Measurements from ENCODE around the gene SNX32. TPM values are rescaled to one million over a fixed set of nuclear protein-coding genes. Genes with fewer than 3 reads are reported as not detected.

SNX32 gene
- 0.92 and 1.8 TPM in 2 replicates for total RNA-seq

DNA sequence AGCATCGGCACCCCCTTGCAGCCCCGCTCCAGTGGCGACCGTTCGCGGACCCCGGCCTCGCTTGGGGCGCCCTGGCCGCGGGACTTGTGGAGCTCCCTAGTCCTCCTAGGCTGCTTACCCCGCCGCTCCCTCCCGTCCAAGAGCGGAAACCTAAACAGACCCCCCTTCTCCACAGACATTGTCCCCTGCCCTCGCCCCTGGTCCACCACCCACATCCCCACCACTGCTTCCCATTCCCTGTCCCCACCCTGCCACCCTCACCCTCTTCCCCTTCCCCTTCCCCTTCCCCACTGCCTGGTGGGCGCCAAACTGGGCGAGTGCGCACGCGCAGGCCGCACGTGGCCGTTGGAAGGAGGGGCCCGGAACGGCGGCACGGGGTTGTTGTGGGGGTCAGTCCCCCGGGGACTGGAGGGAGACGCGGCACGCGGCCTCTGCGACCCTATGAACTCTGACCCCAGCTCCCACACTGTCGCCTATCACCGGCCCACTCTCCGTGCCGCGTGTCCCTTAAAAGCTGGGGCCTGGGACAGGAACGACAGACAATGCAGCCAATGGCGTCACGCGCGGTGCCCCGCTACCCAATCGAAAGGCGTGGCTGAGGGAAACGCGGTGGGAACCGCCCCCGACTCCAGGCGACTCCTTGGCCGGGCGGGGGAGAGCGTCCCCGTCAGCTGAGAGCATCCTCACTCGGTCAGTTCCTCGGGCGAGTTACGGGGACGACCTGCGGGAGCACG, at the start of gene SNX32:
SNX32 (plus strand) TSS at position 667 of the 734 bp plus-strand sequence. CDS start 103 bp downstream, outside the sequence.

DNA sequence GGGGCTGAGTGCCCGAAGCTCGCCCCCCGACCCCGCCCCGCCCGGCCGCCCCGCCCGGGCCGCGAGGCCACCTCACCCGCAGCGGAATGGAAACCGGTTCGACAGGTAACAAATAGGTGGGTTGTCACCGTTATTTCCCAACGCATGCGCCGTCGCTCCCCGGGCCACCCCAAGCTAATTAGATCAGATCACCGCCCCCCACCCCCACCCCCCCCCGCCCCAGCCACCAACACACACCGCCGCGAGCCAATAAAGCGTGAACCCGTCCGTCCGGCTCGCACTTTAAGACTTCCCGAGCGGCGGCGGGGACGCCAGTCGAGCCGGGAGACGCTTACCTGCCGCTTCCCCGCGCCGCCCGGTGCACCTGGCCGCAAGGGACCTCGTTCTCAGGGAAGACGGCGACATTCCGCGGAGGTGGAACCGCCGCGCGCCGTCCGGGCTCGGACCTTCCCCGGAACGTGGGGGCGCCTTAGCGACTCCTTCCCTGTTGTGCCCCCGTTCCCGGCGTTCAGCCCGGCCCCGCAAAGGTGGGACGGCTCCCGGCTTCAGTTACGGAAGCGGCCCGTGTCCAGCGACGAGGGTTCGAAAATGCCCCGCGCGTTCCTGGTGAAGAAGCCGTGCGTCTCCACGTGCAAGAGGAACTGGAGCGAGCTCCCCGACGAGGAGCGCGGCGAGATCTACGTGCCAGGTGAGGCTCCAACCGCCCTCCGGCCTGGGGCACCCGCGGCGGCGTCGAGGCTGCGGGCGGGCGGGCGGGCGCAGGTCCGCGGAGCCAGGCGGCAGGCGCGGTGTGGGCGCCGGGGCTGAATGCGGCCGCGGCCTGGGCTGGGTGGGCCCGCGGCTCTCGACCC, 46.8 kb upstream of the SNX32 start, which contains the start of gene OVOL1:
OVOL1 (plus strand) TSS at position 278 of the 851 bp plus-strand sequence; CDS start at position 589, 311 bp downstream.

DNA sequence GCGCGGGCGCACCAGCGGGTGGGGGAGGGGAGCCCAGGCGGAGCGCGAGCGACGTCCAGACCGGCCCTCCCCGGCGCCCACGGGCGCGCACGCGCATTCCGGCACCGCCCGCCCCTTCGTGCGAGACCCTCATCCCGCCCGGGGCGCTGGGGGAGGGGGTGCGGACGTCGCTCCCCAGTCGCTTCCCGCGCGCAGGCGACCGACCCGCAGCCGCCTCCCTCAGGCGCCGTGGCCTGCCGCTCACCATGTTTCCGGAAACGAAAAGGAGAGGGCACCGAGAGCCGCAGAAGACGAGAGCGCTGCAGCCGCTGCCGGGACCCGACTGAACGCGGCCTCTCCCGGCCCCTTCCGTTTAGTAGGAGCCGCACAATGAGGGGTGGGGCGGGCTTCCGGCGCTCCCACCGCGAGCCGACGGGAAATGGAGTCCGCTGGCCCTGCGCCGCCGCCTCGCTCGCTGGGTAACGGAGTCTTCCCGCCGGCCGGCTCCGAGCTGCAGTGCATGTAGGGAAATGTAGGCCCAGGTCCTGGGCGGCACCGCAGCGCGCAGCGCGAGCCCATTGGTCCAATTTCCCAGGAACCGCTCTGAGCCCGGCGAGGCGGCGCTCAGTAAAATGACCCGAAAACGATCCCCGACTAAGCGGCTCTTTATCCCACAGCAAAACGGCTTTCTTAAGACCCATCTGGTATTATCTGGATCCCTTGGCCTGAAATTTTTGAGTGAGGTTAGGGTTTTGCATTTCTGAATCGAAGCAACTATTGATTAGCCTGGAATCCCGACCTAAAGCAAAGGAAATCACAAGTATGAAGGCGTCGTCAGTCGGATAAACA, 24.3 kb downstream of the SNX32 start, which contains the start of gene CFL1:
CFL1 (minus strand) TSS at position 328 of the 828 bp plus-strand sequence; CDS start at position 247, 81 bp downstream.

DNA sequence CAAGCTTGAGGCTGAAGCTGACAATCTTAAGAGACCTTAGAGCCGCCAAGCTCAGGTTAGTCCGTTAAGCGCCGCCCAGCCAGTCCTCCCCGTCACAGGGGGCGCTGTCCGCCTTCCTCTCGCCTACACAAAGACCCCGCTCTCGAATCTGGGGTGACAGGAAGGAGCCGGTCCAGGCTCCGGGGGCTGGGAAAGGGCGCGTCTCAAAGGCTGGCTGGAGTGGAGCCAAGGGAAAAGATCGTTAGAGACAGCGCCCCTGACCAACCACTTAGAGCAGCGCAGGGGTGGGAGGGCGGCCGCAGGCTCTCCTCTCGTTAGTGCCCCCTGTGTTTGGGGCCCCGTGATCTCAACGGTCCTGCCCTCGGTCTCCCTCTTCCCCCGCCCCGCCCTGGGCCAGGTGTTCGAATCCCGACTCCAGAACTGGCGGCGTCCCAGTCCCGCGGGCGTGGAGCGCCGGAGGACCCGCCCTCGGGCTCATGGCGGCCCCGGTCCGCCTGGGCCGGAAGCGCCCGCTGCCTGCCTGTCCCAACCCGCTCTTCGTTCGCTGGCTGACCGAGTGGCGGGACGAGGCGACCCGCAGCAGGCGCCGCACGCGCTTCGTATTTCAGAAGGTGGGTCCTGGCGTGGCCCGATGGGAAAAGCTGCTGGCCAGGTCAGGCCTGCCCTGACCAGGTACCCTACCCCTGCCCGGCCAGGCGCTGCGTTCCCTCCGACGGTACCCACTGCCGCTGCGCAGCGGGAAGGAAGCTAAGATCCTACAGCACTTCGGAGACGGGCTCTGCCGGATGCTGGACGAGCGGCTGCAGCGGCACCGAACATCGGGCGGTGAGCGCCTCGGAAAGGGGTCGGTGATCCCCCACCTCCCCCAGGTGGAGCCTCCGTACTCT, 26.8 kb downstream of the SNX32 start, which contains the start of gene MUS81:
MUS81 (plus strand) TSS at position 156 of the 887 bp plus-strand sequence; CDS start at position 477, 321 bp downstream.

DNA sequence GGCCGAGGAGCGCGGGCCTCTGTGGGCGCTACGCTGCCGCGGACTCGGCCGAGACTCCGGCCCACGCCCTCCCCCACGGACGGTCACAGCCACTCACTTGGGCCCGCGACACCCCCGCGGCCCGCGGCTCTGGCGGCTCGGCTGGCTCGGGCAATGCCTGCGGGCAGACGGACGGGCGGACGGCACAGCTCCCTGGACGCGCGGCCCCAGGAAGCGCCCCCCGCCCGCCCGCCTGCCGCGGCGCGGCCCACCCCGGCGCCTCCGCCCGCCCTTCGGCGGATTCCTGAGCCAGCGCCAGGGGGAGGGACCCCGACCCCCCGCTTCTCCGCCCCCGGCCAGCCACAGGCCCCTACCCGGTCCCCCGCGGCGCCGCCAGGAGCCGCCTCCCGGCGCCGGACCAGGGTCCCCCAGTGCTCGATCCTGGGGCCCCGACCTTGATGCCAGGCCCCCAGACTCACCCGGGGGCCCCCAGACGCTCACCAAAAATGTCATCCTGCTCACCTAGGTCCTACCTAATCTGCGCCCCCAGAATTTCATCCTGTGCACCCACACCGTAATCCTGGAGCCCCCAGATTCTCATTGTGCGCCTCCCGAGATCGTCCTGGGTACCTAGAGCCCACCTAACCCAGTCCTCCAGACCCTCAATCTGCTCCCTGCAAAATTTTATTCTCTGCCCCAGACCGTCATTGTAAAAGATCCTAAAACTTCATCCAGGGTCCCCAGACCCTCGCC, 39.0 kb downstream of the SNX32 start, which contains the start of gene EFEMP2:
EFEMP2 (minus strand) TSS at position 215 of the 732 bp plus-strand sequence. CDS start 446 bp downstream, outside the sequence.

DNA sequence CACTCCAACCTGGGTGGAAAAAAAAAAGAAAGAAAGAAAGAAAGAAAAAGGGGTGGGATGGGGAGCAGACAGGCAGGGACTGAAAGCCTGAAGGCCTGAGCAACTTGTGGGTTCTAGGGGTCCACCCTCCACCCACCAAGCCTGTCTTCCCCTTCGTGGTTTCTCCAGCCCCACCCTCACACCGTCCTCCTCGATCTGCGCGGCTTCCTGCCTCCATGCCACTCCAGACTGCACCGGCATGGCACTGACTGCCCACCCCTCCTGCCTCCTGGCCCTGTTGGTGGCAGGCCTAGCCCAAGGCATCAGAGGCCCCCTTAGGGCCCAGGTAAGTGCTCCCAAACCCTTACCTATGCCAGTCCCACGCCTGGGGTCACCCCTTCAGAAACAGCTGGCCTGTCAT, 45.9 kb downstream of the SNX32 start, which contains the start of gene CTSW:
CTSW (plus strand) TSS at position 221 of the 400 bp plus-strand sequence; CDS start at position 239, 18 bp downstream.

DNA sequence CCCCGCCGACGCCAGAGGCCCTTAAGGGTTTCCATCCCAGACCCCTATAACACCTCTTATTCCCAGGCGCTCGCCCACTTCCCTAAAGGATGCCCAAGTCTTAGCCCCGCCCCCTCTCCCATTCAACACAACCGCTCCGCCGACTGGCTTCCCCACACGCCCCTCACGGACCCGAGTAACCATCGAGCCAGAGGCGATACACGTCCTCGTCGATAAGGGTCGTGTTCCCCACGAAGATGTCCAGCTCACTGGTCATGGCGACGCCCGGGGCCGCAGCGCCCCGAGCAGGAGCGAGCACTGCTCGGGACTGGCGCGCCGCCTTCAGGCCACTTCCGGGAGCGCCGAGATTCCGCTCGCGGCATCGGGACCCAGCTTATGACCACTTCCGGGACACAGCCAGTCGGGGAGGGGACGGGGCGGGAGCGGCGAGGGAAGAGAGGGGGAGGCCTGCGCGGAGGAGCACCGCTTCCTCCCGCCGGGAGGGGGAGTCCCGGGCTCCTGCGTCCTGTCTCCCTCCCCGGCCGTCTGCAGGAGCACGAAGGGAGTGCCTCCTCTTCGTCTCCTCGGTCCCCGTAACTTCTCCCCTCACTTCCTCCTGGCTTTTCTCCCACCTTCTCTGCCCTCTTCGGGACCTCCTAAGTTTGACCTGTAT, 54.5 kb downstream of the SNX32 start, which contains the start of gene FIBP:
FIBP (minus strand) TSS at position 309 of the 652 bp plus-strand sequence; CDS start at position 256, 53 bp downstream.

DNA sequence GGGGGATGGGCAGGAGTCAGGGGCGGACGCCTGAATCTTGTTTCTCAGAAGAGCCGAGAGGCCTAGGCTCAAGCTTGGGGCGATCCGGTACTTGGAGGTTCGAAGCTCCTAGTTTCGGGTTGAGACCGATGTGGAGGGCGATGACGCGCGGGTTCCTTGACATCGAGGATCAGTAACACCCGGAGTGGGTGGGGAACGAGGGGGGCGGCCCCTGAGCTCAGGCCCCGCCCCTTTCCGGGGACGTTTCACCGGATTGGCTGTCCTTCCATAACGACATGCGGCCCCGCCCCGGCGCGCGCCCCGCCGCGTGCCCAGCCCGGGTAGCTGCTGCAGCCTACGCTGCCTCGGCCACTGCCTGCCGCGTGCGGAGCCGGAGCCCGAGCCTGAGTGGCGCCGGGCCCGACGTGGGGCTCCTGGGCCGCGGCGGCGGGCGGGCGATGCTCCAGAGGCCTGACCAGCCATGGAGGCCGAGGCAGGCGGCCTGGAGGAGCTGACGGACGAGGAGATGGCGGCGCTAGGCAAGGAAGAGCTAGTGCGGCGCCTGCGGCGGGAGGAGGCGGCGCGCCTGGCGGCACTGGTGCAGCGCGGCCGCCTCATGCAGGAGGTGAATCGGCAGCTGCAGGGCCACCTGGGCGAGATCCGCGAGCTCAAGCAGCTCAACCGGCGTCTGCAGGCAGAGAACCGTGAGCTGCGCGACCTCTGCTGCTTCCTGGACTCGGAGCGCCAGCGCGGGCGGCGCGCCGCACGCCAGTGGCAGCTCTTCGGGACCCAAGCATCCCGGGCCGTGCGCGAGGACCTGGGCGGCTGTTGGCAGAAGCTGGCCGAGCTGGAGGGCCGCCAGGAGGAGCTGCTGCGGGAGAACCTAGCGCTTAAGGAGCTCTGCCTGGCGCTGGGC, 56.8 kb downstream of the SNX32 start, which contains the start of gene CCDC85B:
CCDC85B (plus strand) TSS at position 350 of the 895 bp plus-strand sequence; CDS start at position 461, 111 bp downstream.

DNA sequence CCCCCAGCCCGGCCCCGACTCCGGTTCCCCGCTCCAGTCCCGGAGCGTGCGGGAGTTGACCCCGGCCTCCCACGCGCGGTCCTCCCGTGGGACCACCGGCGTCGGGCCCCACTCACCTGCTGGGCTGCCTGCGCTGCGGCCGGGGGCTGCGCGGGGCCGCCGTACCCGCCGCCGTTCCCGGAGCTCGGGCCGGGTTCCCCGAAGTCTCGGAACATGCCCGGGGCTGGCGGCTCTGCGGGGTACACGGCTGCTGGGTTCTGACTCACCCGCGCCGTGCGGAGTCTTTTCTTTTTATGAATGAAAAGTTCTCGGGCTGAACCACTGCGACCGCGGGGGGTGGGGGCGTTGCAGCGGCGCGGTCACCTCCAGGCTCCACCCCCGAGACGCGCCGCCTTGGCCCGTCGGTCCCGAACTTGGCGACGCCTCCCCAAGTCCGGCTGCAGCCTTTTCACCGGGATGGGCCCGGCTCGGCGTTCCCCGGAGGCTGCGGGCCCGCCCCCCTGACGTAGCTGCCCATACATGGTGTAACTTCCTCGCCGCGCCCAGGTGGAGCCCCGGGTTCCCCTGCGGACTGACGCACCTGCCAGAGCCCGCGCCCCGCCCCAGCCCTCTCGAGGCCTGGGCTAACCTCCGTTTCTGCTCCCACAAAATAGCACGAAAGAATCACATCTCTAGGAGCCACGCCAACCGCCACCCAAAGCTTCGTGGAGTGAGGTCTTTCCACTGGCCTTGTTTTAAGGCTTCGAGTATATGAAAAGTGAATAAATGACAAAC, 66.5 kb downstream of the SNX32 start, which contains the start of gene FOSL1:
FOSL1 (minus strand) TSS at position 264 of the 774 bp plus-strand sequence; CDS start at position 215, 49 bp downstream.

Other genes starting within 250 kb of the SNX32 start
- 0.09 and 0.30 TPM in 2 replicates for gene KCNK7, start 238.2 kb upstream of the SNX32 start, total RNA-seq
- gene MAP3K11, start 219.7 kb upstream of the SNX32 start, total RNA-seq = 16.3 and 33.3 TPM in 2 replicates
- 17.2 and 35.6 TPM in 2 replicates for gene PCNX3, start 218.2 kb upstream of the SNX32 start, total RNA-seq
- gene SIPA1, start 195.9 kb upstream of the SNX32 start, total RNA-seq = 17.2 and 37.5 TPM in 2 replicates
- 18.1 and 22.8 TPM in 2 replicates for gene RELA, start 171.0 kb upstream of the SNX32 start, total RNA-seq
- gene KAT5, start 121.7 kb upstream of the SNX32 start, total RNA-seq = 28.3 and 33.3 TPM in 2 replicates
- 17.3 and 52.9 TPM in 2 replicates for gene RNASEH2C, start 113.2 kb upstream of the SNX32 start, total RNA-seq
- gene AP5B1, start 53.0 kb upstream of the SNX32 start, total RNA-seq = 8.3 and 11.2 TPM in 2 replicates
- gene OVOL1, start 46.9 kb upstream of the SNX32 start, total RNA-seq = not detected in 2 replicates
- 802 and 1,540 TPM in 2 replicates for gene CFL1, start 24.2 kb downstream of the SNX32 start, total RNA-seq
- 42.3 and 44.8 TPM in 2 replicates for gene MUS81, start 26.5 kb downstream of the SNX32 start, total RNA-seq
- 90.3 and 91.1 TPM in 2 replicates for gene EFEMP2, start 38.8 kb downstream of the SNX32 start, total RNA-seq
- gene CTSW, start 45.9 kb downstream of the SNX32 start, total RNA-seq = not detected in 2 replicates
- gene FIBP, start 54.5 kb downstream of the SNX32 start, total RNA-seq = 144 and 150 TPM in 2 replicates
- 34.0 and 44.2 TPM in 2 replicates for gene CCDC85B, start 56.7 kb downstream of the SNX32 start, total RNA-seq
- 6.2 and 31.1 TPM in 2 replicates for gene FOSL1, start 66.4 kb downstream of the SNX32 start, total RNA-seq
- gene C11orf68, start 85.1 kb downstream of the SNX32 start, total RNA-seq = 21.1 and 28.4 TPM in 2 replicates
- gene DRAP1, start 85.5 kb downstream of the SNX32 start, total RNA-seq = 124 and 149 TPM in 2 replicates
- not detected in 2 replicates for gene TSGA10IP, start 111.5 kb downstream of the SNX32 start, total RNA-seq
- 34.1 and 39.3 TPM in 2 replicates for gene SART1, start 127.8 kb downstream of the SNX32 start, total RNA-seq
- 33.3 and 46.9 TPM in 2 replicates for gene EIF1AD, start 168.2 kb downstream of the SNX32 start, total RNA-seq
- 8.3 and 15.7 TPM in 2 replicates for gene BANF1, start 168.5 kb downstream of the SNX32 start, total RNA-seq
- gene CST6, start 178.0 kb downstream of the SNX32 start, total RNA-seq = 0.51 TPM in 1 of 2 replicates, not detected in the other
- gene CATSPER1, start 192.5 kb downstream of the SNX32 start, total RNA-seq = not detected in 2 replicates
- gene GAL3ST3, start 215.2 kb downstream of the SNX32 start, total RNA-seq = 0.23 TPM in 1 of 2 replicates, not detected in the other
- gene SF3B2, start 218.4 kb downstream of the SNX32 start, total RNA-seq = 113 and 163 TPM in 2 replicates
- 77.5 and 125 TPM in 2 replicates for gene PACS1, start 236.3 kb downstream of the SNX32 start, total RNA-seq